SH-SY5Y (cell line): ENCODE data around the gene S100A5.

ENCODE experiments used
- GATA2 ChIP-seq: IDR thresholded peaks from 2 replicates; pipeline ENCODE4 v1.6.1; 2011; ENCODE audit warnings: mild to moderate bottlenecking, low read depth, low read length
- GATA3 ChIP-seq: IDR thresholded peaks from 2 replicates; pipeline ENCODE4 v1.6.1; 2011; ENCODE audit warnings: low read depth, mild to moderate bottlenecking, low read length, moderate library complexity

DNA sequence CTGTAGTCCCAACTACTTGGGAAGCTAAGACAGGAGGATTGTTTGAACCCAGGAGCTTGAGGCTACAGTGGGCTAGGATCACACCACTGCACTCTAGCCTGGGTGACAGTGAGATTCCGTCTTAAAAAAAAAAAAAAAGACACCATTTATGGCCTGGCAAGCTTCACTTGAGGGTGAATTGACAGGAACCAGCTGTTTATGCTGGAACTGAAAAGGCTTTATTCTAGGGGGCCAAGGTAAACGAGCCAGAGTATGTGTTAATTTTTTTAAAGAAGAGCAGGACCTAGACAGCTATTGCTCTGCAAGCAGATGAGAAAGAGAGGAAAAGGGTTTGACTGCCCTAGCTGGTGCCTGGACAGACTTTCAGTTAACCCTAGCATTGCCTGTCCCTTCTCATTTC, 42.0 kb downstream of the S100A5 start:
- TF ChIP-seq GATA2 (no peak), GATA3 (no peak)
